CD4-positive, alpha-beta T cell treated with Interleukin-17A for 4 hours (primary cell): ENCODE data around the gene NUB1.

Source experiments
- DNase-seq: peaks from one replicate; pipeline ENCODE4 v3.0.0-alpha.2; 2020; ENCODE audit warnings: mixed read lengths

The NUB1 gene

DNA sequence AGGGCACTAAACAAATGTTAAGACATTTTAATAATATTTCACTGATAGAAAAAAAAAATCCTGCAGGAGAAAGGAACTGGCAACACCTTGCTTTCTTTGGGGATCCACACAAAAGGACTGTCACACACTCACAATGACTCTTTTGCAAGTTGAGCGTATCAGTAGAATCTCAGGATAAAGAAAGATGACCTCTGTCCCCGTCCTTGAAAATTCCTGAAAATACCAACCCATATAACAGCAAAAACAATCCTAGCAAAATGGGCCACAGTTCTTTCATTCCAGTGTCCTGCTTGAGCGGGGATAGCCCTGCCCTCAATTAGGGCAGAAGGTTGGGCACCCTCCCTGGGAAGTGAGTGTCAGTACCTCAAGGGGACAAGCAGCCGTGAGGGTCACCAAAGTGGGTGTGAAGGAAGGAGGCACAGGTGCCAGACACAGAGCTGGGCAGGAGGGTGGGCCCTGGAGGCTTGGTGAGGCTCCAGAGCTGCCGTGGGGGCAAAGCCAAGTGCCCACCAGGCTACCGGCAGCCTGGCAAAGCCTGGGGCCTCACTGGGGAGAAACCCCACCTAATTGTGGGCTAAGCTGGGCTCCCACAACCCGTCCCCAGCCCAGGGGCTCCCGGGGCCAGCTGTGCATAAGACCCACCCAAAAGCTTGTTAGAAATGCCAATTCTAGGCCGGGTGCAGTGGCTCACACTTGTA lies 65.4 kb downstream of the NUB1 start:
- DNase-seq, result no peak

- no peak for DNase-seq
These were observed 66.9 kb downstream of the NUB1 start for GRCh38 chr7:151408498-151408838.

GRCh38 chr7:151408839-151409666 lies 67.4 kb downstream of the NUB1 start:
- peak; percentile 56 for DNase-seq

- DNase-seq, result peak; percentile 25
These were observed 68.2 kb downstream of the NUB1 start, which contains the start of gene WDR86 for GRCh38 chr7:151409667-151410404. Gene WDR86 (minus strand): TSS chr7:151410038. CDS start chr7:151409589, 449 bp downstream.

GRCh38 chr7:151410405-151411390 lies 69.1 kb downstream of the NUB1 start:
- no peak for DNase-seq

DNA sequence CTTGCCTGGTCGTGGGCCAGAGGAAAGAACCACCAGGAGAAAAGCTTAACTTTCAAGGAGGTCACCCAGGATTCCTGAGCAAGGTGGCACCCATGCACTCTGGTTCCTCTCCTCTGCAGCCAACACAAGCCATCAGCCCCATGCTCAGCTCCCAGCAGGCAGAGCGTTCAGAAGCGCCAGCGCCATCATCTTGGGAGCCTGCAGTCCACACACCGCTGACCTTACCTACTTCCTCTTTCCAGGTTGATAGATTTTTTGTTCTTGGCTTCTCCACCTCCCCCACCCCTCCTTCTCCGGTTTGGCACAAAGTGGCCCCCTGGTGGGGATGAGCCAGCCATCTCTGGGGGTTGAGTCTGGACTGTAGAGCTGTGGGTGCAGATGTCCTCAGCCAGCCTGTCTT lies 69.9 kb downstream of the NUB1 start:
- DNase-seq, result no peak

GRCh38 chr7:151412318-151412717 lies 70.7 kb downstream of the NUB1 start:
- no peak for DNase-seq

DNA sequence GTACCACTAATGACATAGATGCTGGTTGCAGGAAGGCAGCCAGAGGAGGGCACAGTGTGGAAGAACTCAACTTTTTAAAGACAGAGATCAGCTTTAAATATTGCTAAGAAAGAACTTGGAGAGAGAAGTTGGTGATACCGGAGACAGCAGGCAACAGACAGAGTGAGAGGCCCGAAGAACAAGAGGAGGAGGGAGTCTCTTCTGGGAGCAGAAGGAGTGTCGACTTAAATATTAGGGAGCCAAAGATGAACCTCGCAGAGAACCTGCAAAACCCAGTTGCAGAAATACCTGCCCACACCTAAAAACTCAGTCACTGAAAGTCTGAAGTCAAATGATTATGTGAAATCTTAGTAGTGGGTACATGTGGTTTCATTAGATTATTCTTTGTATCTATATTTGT lies 71.6 kb downstream of the NUB1 start:
- no peak for DNase-seq

DNA sequence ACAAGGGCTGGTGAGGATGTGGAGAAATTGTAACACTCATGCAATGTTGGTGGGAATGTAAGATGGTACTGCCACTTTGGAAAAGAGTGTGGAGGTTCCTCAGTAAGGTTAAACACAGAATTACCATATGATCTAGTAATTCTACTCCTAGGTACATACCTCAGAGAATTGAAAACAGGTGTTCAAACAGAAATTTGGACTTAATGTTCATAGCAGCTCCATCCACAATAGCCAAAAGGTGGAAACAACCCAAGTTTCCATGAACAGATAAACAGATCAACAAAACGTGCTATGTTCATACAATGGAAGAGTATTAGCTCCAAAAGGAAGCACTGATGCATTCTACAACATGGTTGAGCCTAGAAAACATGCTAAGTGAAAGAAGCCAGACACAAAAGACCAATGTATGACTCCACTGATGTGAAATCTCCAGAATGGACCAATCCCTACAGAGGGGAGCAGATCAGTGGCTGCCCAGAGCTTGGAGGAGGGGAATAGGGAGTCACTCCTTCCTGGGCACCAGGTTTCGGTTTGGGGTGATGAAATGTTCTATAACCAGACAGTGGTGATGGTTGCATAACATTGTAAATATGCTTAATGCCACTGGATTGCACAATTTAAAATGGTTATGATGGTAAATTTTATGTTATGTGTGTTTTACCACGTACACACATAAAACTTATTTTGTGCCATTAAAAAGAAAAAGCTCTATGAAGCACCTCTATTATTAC lies 73.9 kb downstream of the NUB1 start:
- DNase-seq, result no peak

GRCh38 chr7:151416112-151416940 lies 74.7 kb downstream of the NUB1 start:
- DNase-seq, result no peak

DNA sequence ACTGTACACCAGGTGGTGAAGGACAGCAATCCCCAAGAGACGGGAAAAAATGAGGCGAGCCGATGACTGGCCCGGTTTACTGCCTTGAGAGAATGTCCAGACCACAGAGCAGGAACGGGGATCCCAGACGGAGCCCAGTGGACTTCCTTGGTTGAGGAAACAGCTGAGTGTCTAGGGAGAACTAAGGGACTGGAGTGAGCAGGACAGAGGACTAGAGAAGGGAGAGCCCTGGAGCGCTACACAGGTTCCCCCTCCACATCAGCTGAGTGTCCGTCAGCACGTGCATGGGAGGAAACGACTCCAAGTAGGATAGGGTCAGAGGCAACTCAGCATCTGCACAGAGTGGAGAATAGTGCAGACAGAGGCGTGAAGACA lies 75.3 kb downstream of the NUB1 start:
- DNase-seq, result no peak

- no peak for DNase-seq
These were observed 78.5 kb downstream of the NUB1 start for GRCh38 chr7:151420144-151420543.

GRCh38 chr7:151422212-151422611 lies 80.6 kb downstream of the NUB1 start:
- DNase-seq, result no peak

- no peak for DNase-seq
These were observed 81.6 kb downstream of the NUB1 start for GRCh38 chr7:151423226-151423625.

DNA sequence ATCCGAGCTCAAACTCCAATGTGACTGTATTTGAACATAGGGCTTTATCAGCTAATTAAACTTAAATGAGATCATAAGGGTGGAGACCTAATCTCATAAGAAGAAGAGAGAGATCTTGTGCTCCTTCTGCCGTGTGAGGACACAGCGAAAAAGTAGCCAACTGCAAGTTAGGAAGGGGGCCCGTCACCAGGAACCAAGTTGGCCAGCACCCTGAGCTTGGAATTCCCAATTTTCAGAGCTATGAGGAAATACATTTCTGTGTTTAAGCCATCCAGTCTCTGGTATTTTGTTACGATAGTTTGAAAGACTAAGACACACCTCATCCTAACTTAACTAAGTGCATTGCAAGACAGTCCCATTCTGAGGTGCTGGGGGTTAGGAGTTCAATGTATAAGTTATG lies 82.3 kb downstream of the NUB1 start:
- DNase-seq, result no peak

DNA sequence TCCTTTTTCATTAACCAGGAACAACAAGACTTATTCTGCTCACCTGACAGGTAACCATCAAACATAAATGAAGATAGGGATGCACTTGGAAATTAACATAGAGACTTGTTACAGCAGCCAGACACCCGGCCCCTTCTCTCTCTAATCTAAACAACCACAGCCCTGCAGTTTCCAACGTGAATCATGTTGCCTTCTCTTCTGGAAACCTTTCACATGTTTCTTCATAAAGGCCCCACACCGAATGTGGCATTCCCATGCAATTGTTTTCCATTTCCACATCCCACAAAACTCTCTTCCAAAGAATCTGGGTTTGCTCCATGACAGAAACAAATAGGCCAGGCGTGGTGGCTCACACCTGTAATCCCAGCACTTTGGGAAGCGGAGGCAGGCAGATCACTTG lies 83.2 kb downstream of the NUB1 start:
- no peak for DNase-seq

- no peak for DNase-seq
These were observed 84.2 kb downstream of the NUB1 start for GRCh38 chr7:151425670-151426440.

DNA sequence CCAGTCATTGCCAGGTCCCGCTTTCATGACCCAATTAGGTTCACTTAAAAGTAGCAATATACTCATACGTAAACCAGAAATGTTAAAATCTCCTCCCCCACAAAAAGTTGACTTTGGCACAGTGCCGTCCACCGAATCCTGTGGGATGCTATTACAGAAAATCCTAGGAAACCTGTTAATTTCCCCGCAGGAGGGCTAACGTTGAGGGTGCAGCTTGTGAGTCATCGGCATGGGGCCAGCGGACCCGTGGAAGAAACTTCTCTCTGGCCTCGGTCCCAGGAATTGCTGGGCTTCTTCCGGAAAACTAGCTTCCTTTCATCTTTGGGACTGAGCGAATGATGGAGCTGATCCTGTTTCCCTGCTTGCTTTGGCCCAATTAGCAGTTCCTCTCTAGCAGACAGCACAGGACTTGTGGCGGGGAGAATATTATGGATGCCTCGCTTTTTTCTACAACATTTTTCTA lies 84.9 kb downstream of the NUB1 start:
- DNase-seq, result no peak

- DNase-seq, result no peak
These were observed 85.5 kb downstream of the NUB1 start for GRCh38 chr7:151426904-151427704.
